Prostate gland (tissue), 2 donors: Measurements from ENCODE around the gene DCDC1.

Experiments used
- CTCF ChIP-seq, 4 experiments: fragments of 200-600 bp in 2 of 4; fragments of 450-650 bp in 2 of 4; sonication (generic) in 2 of 4; IDR thresholded peaks; 1 replicate in 3 of 4; 2 replicates in 1 of 4; pipeline ENCODE4 v1.5.1; 2016 to 2019; ENCODE audit warnings: antibody characterized with exemption in 4 of 4, mild to moderate bottlenecking in 2 of 4, moderate library complexity in 2 of 4
- POLR2A ChIP-seq: fragments of 450-650 bp; IDR thresholded peaks from one replicate; pipeline ENCODE4 v1.6.1; 2016; ENCODE audit warnings: antibody characterized with exemption, mild to moderate bottlenecking

DNA sequence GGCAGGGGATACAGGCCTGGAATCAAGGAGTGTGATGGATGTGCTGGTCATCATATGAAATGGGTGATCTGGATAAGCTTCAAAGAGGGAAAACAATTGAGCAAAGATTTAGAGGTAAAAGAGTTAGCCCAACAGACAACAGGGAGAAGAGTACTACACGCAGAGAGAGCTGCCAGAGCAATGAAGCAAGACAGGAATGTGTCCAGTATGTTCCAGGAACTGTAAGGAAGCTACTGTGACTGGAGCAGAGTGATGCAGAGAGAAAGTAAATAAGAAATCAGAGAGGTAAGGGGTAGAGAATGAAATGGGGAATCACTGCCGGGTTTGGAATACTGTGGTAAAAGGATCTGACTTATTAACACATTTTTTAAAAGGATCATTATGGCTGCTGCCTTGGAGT lies 255.1 kb downstream of the DCDC1 start:
- TF ChIP-seq POLR2A (no peak), CTCF (IDR thresholded peaks at IDR 0.05) (no peak)
